ENCODE measurements around the gene ZNF662.

GRCh38 chr3:42895580-42895868, 10.4 kb upstream of the ZNF662 start:
- TF ChIP-seq CTCF (IDR thresholded peaks at IDR 0.05) (no peak), POLR2A (IDR thresholded peaks at IDR 0.05) (no peak)

Data from testis (tissue), 2 donors.